ENCODE data around the gene ADK.

DNA sequence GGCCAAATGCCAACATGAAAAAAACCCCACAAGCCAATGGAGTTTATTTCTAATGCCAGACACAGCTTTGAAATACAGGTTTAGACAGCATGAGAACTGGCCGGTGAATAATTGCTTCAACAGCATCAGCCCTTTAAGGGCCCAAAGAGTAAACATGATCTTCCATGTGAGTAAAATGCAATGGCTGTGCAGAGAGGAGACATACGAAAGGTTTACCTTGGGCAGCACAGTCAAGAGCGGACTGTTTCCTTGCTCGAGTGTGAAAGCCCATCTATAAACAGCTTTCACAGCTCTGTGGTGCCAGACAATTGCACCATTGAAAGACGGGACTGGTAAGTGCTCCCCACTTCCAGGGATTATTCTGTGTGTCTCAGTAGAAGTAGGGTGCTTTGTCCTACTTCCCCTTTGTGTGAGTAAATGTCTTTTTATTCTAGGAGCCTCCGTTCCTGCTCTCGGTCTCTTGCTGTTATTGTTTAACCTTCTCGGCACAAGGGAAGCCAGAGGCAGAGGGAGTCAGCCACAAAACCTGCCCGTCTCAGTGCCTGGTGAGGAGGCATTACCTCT is 597.5 kb downstream of the ADK start:
- TF ChIP-seq, protein P1, sequence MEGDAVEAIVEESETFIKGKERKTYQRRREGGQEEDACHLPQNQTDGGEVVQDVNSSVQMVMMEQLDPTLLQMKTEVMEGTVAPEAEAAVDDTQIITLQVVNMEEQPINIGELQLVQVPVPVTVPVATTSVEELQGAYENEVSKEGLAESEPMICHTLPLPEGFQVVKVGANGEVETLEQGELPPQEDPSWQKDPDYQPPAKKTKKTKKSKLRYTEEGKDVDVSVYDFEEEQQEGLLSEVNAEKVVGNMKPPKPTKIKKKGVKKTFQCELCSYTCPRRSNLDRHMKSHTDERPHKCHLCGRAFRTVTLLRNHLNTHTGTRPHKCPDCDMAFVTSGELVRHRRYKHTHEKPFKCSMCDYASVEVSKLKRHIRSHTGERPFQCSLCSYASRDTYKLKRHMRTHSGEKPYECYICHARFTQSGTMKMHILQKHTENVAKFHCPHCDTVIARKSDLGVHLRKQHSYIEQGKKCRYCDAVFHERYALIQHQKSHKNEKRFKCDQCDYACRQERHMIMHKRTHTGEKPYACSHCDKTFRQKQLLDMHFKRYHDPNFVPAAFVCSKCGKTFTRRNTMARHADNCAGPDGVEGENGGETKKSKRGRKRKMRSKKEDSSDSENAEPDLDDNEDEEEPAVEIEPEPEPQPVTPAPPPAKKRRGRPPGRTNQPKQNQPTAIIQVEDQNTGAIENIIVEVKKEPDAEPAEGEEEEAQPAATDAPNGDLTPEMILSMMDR (IDR thresholded peaks at IDR 0.05; ENCODE audit: insufficient read depth, low read depth, low read length), result no peak
- no peak for TF ChIP-seq EZH2 (IDR thresholded peaks at IDR 0.05; ENCODE audit: insufficient read depth, low read length)
